Vagina (tissue), 2 donors: Measurements from ENCODE around the gene SERPINB2.

Source experiments
- CTCF ChIP-seq, 3 experiments: fragments of 450-650 bp in 2 of 3; fragments of 200-600 bp in 1 of 3; sonication (generic) in 1 of 3; IDR thresholded peaks; one replicate each; pipeline ENCODE4 v1.5.1; 2017 to 2019; ENCODE audit warnings: antibody characterized with exemption in 3 of 3, mild to moderate bottlenecking in 2 of 3, moderate library complexity in 2 of 3
- POLR2A ChIP-seq, 2 donors: fragments of 450-650 bp; IDR thresholded peaks; one replicate each; pipeline ENCODE4 v1.6.1; 2017; ENCODE audit warnings: antibody characterized with exemption in 2 of 2, mild to moderate bottlenecking in 2 of 2, moderate library complexity in 2 of 2
- POLR2AphosphoS5 ChIP-seq, 2 donors: sonication (generic); formaldehyde crosslinking; IDR thresholded peaks; one replicate each; pipeline ENCODE4 v1.9.0; 2017; ENCODE audit warnings: antibody characterized with exemption in 2 of 2, mild to moderate bottlenecking in 2 of 2, low read depth in 1 of 2; ENCODE audit not compliant: insufficient read depth in 1 of 2

- TF ChIP-seq CTCF (IDR thresholded peaks at IDR 0.05) (no peak), POLR2A (IDR thresholded peaks at IDR 0.05) (no peak), POLR2AphosphoS5 (IDR thresholded peaks at IDR 0.05; ENCODE audit: insufficient read depth in 1 of 2, low read depth in 1 of 2) (no peak)
Observed at GRCh38 chr18:63889626-63890025, 2.1 kb downstream of the SERPINB2 start.
